PFSK-1 (cell line): Measurements from ENCODE around the gene SLC2A11.

Experiments
- POLR2AphosphoS5 ChIP-seq: IDR thresholded peaks from 2 replicates; pipeline ENCODE4 v1.6.1; 2012; ENCODE audit warnings: low read depth, mild to moderate bottlenecking, control low read depth, low read length, moderate library complexity
- SIN3A ChIP-seq: IDR thresholded peaks from 2 replicates; pipeline ENCODE4 v1.6.1; 2012; ENCODE audit warnings: mild to moderate bottlenecking, low read length, moderate library complexity, borderline replicate concordance; ENCODE audit not compliant: insufficient read depth

DNA sequence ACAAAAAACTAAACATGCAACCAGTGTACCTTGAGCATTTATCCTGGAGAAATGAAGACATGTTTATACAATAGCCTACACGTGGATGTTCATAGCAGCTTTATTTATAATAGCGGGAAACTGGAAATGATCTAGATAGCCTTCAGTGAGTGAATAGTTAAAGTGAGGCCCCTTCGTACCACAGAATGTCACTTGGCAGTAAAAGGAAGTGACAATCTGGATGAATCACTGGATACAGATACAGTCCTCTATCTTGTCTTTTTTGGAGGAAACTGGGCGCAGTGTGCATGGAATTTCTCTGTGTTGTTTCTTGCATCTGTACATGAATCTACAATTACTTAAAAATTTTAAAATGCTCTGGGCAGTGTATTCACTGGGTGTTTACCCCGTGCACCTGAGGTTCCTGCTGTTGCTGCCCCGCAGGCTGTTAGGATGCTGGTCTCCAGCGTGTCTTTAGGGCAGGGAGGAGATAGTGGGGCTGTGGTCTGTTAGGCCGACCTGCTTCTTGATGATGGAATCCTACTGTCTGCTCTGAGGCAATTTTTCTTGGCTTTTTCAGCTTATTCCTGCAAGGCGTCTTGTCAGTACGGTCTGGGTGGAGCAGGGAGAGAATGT is 42.0 kb upstream of the SLC2A11 start:
- TF ChIP-seq POLR2AphosphoS5 (no peak), SIN3A (no peak)
